CD4-positive, alpha-beta T cell treated with Interleukin-2 at 100 ng/mL for 4 hours (primary cell): ENCODE results near the gene PRDM9.
A peak's percentile ranks its signal among the peaks of the same experiment; 100 is the strongest.
"Not testable (repeated sequence)": the region's sequence is repeated elsewhere in the genome, so short reads cannot be mapped to it uniquely, and the experiment has no call there.

Source experiments
- DNase-seq: peaks from one replicate; pipeline ENCODE4 v3.0.0-alpha.2; 2020; ENCODE audit warnings: low spot score

Gene PRDM9

DNA sequence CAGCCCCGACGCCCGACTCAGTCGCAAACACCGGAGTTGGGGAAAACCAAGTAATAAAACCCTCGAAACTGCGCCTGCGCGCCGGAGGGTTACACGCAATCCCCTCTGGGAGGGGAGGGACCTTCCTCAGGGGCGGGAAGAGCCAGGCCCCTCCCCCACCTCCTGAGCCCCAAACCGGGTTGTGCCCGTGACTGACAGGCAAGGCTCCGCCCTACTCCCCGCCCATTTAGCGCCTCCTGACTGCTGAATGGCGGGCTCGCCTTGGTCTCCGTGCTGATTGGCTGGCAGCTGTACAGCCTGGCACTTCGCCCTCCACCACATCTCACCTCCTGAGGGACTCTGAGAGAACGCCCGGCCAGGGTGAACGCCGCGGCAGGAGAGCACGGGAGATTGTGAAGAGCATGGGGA, at the start of gene PRDM9:
PRDM9 (plus strand) TSS at position 332 of the 408 bp plus-strand sequence. CDS start 1,425 bp downstream, outside the sequence.
- DNase-seq, result peak; percentile 5

DNA sequence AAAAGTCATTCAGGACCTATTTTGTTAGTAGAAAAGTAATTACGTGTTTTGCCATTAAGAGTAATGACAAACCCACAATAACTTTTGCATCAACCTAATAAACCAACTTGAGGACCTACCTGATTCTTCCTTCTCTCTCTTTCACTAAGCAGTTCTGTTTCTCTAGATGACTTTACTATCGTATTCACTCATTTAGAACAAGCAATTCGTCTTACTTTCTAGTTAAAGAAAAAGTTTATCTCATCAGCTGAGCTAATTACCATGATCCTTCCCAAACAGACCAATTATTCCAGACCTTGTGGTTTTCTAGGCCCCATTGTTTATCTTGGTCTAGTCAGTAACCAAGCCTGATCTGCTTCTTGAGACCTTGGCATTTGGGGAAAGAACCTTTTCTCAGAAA, 49.6 kb upstream of the PRDM9 start:
- no peak for DNase-seq

DNA sequence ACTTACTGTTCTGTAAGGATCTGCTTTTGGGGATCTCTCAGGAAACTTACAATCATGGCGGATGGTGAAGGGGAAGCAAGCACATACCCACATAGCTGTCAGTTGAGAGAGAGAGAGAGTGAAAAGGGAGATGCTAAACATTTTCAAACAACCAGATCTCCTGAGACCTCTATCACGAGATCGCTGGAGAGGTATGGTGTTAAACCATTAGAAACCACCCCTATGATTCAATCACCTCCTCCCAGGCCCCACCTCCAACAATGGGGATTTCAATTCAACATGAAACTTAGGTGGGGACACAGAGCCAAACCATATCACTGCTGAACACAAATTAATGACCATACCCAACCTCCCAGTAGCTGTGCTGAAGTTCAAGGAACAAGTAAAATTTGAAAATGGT, 48.2 kb upstream of the PRDM9 start:
- no peak for DNase-seq

DNA sequence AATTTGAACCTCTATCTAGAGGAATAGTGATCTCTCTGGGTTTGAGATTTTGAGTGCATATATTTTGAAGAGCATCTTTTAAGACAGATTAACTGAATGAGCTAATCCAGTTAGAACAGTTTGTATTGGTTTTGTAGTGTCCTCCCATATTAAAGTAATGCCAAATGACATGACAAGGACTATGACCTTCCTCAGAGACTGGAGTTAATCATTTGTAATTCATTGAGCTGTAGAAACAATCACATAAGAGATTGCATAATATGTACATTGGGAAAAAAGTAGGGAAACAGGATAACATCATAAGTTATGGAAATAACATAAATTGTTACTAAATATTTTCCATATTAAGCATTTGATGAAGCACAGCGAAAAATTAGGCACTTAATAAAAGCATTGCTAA, 45.8 kb upstream of the PRDM9 start:
- DNase-seq, result no peak

DNA sequence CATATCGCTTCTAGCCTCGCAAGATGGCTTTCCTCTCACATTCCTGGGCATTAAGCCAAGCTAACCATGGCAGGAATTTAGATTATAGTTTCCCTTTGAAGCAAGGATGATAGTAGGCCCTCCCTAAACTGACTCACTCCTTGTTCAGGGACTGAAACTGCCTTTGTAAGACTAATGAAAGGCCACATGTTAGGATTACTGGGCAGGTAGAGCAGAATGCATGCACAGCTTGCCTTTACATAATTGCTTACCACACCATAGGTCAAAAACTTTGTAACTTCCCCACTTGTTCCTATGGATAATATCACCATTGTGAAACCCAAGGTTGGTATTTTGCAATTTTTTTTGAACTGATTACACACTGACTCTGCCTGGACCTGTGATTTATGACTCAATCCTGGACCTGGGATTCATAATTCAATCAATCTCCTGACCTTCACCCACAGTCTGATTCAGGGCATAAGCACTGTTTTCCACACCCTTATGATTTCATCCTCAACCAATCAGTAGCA, 41.0 kb upstream of the PRDM9 start:
- no peak for DNase-seq

DNA sequence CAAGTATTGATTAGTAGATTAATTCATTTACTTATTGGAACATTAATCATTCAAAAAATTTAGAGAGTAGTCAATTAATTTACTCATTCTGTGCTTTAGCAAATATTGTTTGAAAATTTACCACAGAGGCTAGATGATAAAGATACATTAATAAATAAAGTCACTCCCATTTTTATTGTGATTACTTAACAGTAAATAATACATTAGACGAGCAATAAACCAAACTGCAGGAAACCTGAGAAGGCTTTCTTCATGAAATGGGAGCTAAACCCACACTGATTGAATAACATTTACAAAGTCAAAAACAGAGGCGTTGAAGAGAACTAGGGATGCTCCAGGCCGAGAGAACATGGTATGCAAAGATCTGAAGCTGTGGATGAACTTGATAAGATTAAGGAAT, 38.8 kb upstream of the PRDM9 start:
- DNase-seq, result no peak

DNA sequence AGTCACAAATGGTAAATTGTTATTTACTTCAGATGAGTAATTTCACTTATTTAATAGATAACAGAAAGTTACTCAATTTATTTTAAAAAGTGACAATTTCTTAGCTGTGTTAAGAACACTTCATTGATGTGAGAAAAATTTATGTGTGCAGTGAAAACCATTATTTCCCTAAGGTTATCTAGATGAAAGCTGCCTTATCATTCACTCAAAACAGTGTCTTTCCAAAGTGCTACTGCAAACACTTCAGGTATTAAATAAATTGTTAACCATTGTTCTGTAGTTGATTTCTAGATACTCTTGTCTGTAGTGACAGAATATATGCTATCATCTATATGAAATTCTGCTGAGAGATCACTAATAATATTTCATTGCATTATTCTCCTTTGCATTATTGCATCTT, 33.5 kb upstream of the PRDM9 start:
- DNase-seq, result no peak

DNA sequence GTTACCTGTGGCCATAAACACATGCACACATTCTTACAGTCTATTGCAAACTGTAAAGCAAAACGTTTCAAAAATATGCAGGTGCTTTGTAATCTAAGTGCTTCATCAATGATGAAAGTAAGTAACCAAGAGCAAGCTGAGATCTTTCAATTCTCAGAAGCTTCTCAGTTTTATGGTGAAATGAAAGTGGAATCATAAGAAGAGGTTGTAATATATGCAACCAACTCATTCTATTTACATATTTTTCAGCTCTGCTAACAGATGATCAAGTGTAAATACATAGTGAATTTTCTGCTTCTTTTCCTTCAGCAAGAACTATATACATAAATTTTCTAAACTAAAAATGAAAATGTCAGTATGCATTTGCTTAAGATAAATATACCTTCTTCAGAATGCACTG, 33.1 kb upstream of the PRDM9 start:
- no peak for DNase-seq

DNA sequence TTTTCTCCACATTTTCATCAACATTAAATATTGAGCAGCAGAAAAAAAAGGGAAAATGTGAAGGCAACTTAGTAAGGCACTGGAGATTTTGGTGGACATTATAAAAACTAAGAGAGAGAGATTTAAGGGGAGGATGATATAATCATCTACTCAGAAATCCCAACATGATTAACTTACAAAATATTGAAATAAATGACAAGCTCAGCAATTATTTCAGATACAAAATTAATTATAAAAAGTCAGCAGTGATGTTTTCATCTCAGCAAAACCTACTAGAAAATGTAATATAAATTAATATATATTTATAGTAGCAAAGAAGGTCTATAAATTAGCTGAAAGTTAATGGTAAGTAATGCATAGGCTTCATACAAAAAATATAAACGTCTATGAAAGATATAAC, 30.8 kb upstream of the PRDM9 start:
- no peak for DNase-seq

DNA sequence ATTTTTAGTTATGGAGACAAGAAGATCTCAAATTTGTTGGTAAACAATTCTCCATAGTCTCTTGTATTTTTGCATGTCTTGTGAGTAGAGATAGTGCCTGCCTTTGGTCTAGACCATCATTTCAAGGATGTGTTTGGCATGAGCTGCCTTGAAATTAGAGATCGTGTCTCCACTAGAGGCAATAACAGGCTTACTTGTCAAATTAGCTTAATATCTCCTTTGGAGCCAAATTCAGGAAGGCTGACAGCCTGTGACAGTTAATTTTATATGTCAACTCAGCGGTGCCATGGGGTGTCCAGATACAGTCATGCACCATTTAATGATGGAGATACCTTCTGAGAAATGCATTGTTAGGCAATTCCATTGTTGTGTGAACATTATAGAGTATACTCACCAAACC, 24.8 kb upstream of the PRDM9 start:
- DNase-seq, result no peak

DNA sequence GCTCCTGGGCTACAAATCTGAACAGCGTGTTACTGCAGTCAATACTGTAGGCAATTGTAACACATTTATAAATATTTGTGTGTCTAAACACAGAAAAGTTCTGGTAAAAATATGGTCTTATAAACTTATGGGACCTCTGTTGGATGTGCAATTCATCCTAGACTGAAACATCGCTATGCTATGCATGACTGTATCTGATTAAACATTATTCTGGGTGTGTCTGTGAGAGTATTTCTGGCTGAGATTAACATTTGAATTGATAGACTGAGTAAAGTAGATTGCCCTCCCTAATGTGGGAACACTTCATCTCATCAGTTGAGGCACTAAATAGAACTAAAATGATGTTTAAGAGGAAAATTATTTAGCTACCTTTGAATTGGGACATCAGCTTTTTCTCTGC, 24.3 kb upstream of the PRDM9 start:
- DNase-seq, result no peak

DNA sequence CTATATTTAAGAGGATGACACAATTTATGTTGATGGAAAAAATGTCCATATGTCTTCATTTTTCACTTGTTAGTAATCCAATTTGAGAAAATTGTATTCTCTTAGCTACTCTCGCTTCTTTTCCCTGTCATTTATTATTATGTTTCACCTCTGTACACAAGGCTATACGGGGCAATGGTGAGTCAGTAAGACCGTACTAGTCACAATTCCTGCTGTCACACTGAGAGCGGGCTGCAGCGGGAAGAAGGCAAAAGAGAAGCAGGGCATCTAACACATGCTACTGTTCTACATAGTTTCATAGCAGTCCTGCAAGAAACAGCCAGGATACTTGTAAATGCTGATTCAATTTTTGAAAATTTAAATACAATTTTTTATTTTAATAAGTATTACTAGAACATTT, 23.3 kb upstream of the PRDM9 start:
- no peak for DNase-seq

DNA sequence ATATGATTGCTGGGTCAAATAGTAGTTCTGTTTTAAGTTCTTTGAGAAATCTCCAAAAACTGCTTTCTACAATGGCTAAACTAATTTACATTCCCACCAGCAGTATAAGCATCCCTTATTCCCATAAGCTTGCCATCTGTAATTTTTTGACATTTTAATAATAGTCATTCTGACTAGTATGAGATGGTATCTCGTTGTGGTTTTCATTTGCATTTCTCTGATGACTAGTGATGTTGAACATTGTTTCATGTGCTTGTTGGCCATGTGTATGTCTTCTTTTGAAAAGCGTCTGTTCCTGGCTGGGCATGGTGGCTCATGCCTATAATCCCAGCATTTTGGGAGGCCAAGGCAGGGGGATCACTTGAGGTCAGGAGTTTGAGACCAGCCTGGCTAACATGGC, 21.2 kb upstream of the PRDM9 start:
- DNase-seq, result not testable (repeated sequence)

DNA sequence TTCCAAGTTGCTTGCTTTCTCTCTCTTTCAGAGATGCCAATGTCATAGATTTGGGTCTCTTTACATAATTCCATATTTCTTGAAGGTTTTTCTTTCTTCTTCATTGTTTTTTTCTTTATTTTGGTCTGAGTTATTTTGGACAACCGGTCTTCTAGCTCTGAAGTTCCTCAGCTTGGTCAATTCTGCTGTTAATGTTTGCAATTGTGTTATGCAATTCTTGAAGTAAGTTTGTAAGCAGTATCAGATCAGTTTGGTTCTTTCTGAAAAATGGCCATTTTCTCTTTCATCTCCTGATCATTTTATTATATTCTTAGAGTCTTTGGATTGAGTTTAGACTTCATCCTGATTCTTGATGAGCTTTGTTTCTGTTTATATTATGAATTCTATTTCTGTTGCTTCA, 16.4 kb upstream of the PRDM9 start:
- DNase-seq, result no peak

DNA sequence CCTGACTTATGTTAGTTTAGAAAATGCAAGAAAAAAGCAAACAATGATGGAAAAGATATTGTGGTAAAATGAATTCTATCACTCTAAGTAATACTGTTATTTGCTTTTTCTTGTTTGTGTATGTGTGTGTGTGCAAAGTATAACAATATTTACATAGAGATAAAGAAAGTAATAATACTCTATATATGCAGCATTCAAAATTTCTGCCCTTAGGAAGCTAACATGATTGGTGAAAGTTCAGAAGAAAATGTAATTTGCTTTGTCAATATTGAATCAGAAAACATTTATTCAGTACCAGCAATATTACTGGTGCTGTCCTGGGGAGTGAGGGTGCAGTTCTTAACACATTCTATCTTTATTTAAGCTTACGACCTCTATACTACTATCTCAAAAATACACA, 12.9 kb upstream of the PRDM9 start:
- no peak for DNase-seq

DNA sequence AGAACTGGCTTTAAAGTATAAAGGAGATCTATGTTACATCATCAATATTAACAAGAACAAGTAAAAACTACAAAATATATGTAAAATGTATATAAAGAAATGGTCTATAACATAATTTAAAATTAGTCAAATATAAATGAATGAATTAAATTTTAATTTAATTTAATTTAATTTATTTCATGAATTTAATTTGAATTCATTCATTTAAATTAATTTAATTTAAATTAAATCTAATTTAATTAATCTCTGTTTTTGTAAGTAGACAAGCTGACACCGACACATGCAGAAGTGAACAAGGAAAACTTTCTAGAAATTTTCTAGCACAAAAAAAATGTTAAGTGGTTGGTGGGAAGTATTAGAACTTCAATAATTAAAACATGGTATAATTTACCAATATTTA, 10.8 kb upstream of the PRDM9 start:
- DNase-seq, result no peak

DNA sequence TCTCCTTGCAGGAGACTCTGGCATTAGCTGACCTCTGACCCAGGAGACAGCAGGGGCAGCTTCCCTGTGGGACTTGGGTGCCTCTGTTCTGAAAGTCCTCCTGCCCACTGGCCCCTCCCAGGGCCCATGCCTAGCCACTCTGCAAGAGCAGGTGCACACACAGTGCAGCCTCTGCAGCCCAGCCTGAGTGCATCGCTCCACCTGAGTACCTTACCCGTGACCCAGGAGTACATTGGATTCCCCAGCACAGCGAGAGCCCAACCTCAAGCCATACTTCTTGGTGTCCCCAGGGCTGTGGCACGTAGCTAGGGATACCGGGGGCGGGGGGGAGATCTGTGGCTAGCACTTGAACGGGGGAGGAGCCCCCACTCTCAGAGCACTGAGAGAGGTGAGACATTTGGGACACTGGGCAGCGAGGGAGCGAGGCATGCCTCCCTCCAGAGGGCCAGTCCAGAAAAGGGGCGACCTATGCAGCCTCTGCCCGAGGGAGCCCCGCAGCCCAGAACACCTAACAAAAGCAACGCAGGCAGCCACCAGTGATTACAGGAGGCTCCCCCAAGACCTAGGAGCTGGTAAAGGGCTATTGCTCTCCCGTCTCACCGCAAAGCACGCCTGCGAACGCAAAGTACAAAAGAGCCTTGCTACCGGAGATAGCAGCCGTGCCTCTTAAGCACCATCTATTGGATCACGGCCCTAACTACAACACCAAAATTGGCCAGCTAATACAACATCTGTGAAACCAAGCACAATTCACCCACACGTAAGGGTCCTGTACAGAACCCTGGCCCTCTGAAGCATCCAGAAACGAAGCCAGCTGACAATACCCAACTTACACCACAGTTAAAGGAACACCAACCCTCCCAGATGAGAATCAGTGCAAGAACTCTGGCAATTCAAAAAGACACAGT, 826 bp upstream of the PRDM9 start:
- DNase-seq, result no peak

DNA sequence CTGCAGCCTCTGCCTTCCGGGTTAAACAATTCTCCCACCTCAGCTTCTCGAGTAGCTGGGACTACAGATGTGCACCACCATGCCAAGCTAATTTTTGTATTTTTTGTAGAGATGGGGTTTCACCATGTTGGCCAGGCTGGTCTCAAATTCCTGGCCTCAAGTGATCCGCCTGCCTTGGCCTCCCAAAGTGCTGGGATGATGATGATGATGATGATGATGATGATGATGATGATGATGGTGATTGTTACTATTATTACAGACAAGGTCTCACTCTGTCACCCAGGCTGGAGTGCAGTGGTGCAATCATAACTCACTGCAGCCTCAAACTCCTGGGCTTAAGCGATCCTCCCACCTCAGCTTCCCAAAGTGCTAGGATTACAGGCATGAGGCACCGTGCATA, 3.0 kb downstream of the PRDM9 start:
- DNase-seq, result not testable (repeated sequence)

DNA sequence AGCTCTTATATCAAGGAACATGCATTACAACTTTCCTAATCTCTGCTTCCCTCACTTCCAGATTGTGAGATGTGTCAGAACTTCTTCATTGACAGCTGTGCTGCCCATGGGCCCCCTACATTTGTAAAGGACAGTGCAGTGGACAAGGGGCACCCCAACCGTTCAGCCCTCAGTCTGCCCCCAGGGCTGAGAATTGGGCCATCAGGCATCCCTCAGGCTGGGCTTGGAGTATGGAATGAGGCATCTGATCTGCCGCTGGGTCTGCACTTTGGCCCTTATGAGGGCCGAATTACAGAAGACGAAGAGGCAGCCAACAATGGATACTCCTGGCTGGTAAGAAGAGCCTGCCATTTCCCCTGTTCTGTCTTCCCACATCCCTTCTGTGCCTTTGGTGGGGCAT, 15.1 kb downstream of the PRDM9 start:
- no peak for DNase-seq

DNA sequence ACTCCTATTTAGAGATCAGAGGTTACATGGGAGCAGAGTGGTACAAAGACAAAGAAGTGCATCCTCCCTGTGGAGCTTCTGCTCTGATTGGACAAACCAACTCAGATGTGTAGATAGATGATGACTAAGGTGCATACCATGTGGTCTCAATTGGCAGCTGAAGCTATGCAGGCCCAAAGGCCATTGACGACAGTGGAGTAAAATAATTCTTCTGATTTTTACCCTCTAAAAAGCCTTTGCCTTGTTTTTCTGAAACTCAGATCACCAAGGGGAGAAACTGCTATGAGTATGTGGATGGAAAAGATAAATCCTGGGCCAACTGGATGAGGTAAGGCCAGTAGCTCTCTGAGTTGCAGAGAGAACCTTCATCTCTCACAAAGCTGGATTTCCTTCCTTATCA, 15.6 kb downstream of the PRDM9 start:
- no peak for DNase-seq

DNA sequence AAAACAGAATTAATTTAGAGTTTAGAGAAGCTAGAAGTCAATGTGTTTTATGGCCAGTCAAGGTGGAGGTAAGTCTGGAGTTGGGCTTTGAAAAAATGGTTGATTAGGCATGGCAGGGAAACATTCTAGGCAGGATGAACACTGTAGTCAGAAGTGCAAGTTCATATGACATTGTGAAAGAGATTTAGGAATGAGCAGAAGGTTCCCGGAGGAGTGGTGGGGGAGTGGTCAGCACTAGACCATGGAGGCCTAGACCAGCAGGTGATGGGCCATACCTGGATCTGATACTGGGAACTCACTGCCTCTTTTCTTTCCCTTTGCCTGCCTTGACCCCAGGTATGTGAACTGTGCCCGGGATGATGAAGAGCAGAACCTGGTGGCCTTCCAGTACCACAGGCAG, 16.6 kb downstream of the PRDM9 start:
- no peak for DNase-seq

DNA sequence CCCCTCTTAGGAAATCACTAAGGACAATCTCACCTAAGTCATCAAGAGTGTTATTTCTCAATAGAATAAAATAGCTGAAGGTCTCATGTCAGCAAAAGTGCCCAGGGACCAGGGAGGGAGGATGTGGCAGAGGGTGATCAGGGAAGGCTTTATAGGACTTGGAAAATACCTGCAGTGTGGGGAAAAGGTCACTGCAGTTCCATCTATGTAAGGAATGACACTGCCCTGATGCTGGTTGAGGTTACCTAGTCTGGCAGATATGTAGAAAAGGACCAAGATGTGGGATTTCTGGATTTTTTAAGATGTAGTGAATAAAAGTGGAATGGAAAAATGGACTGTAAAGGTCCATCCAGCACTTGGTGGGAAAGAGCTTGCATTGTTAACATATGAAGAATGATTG, 18.3 kb downstream of the PRDM9 start:
- DNase-seq, result no peak

DNA sequence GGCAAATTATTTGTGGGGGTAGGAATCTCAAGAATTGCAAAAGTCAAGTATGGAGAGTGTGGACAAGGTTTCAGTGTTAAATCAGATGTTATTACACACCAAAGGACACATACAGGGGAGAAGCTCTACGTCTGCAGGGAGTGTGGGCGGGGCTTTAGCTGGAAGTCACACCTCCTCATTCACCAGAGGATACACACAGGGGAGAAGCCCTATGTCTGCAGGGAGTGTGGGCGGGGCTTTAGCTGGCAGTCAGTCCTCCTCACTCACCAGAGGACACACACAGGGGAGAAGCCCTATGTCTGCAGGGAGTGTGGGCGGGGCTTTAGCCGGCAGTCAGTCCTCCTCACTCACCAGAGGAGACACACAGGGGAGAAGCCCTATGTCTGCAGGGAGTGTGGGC, 19.2 kb downstream of the PRDM9 start:
- DNase-seq, result not testable (repeated sequence)
